GM12878 (cell line): ENCODE results near the gene GARIN5B. TPM values are rescaled to one million over a fixed set of nuclear protein-coding genes. Genes with fewer than 3 reads are reported as not detected.

ENCODE experiments used
- ATF7 ChIP-seq: fragments of 450-650 bp; IDR thresholded peaks from 2 replicates; pipeline ENCODE4 v1.6.1; 2016; ENCODE audit warnings: low read depth, mild to moderate bottlenecking
- EED ChIP-seq: sonication (generic); IDR thresholded peaks from 2 replicates; pipeline ENCODE4 v1.6.1; 2016; ENCODE audit warnings: antibody characterized with exemption, low read depth
- ELK1 ChIP-seq: IDR thresholded peaks from 2 replicates; pipeline ENCODE4 v1.6.1; 2012; ENCODE audit warnings: low read depth, low read length, improper control_type of control experiment
- IKZF2 ChIP-seq, 2 experiments: fragments of 450-650 bp; IDR thresholded peaks; 2 replicates each; pipeline ENCODE4 v1.6.1; 2017; ENCODE audit warnings: mild to moderate bottlenecking in 2 of 2, moderate library complexity in 2 of 2
- JUND ChIP-seq: IDR thresholded peaks from 2 replicates; pipeline ENCODE4 v1.6.1; 2012; ENCODE audit warnings: low read depth, mild to moderate bottlenecking, low read length, improper control_type of control experiment, moderate library complexity
- MEF2B ChIP-seq: fragments of 450-650 bp; IDR thresholded peaks from 2 replicates; pipeline ENCODE4 v1.6.1; 2018; ENCODE audit warnings: mild to moderate bottlenecking, moderate library complexity; ENCODE audit not compliant: partially characterized antibody, poor library complexity, severe bottlenecking
- MTA2 ChIP-seq: fragments of 450-650 bp; IDR thresholded peaks from 2 replicates; pipeline ENCODE4 v1.6.1; 2016; ENCODE audit warnings: low read depth, mild to moderate bottlenecking, moderate library complexity
- PAX5 ChIP-seq: IDR thresholded peaks from 2 replicates; pipeline ENCODE4 v1.6.1; 2011; ENCODE audit warnings: low read depth, low read length, borderline replicate concordance
- PAX8 ChIP-seq: fragments of 450-650 bp; IDR thresholded peaks from 2 replicates; pipeline ENCODE4 v1.6.1; 2017; ENCODE audit warnings: mild to moderate bottlenecking, moderate library complexity
- RAD51 ChIP-seq: fragments of 450-650 bp; IDR thresholded peaks from 2 replicates; pipeline ENCODE4 v1.6.1; 2016; ENCODE audit warnings: moderate library complexity, mild to moderate bottlenecking, inconsistent platforms
- TARDBP ChIP-seq: IDR thresholded peaks from 2 replicates; pipeline ENCODE4 v1.6.1; 2016; ENCODE audit warnings: borderline replicate concordance
- TBL1XR1 ChIP-seq: IDR thresholded peaks from 2 replicates; pipeline ENCODE4 v1.6.1; 2012; ENCODE audit warnings: low read depth, low read length, improper control_type of control experiment
- ZNF24 ChIP-seq: fragments of 450-650 bp; IDR thresholded peaks from 2 replicates; pipeline ENCODE4 v1.6.1; 2017; ENCODE audit warnings: antibody characterized with exemption, mild to moderate bottlenecking
- polyA plus RNA-seq, 11 experiments: library from polyadenylated mRNA; depleted of rRNA in 4 of 11; unstranded in 6 of 11; stranded (reverse) in 5 of 11; fragments of >200 nt; fragmentation: Nextera tagmentation in 4 of 11; fragmentation: Illumina TruSeq in 1 of 11; extraction: Ambion mirVana in 4 of 11; extraction: Trizol in 1 of 11; gene quantifications; 1 replicate in 1 of 11; 2 replicates in 10 of 11; pipeline versions ENCODE4 v1.2.1 to v1.2.3, GENCODE V29; 2011 to 2016; ENCODE audit warnings: inconsistent platforms in 2 of 11, missing spikeins in 2 of 11, low read depth in 1 of 11
- total RNA-seq, 4 experiments: library from RNA; depleted of rRNA in 3 of 4; stranded (reverse); fragments of >200 nt in 3 of 4; fragmentation: Illumina TruSeq in 1 of 4; extraction: Trizol in 1 of 4; gene quantifications; 2 replicates each; pipeline versions ENCODE4 v1.2.1 to v1.2.3, GENCODE V29; 2013 to 2021
- TF ChIP-seq, protein P1 (sequence below): fragments of 150-350 bp; IDR thresholded peaks from 2 replicates; pipeline ENCODE4 v1.6.1; 2014; ENCODE audit warnings: mild to moderate bottlenecking, low read depth, low read length
- TF ChIP-seq, protein P2 (sequence below): fragments of 450-650 bp; IDR thresholded peaks from 2 replicates; pipeline ENCODE4 v1.6.1; 2017; ENCODE audit warnings: mild to moderate bottlenecking, low read depth, inconsistent platforms; ENCODE audit not compliant: poor library complexity, severe bottlenecking
- TF ChIP-seq, protein P3 (sequence below): IDR thresholded peaks from 2 replicates; pipeline ENCODE4 v1.6.1; 2012; ENCODE audit warnings: low read depth, low read length, improper control_type of control experiment
- TF ChIP-seq, protein P4 (sequence below): IDR thresholded peaks from 2 replicates; pipeline ENCODE4 v1.6.1; 2011; ENCODE audit warnings: low read depth, low read length, improper control_type of control experiment, borderline replicate concordance
- TF ChIP-seq, protein P5 (sequence below): IDR thresholded peaks from 2 replicates; pipeline ENCODE4 v1.6.1; 2011; ENCODE audit warnings: borderline replicate concordance, low read depth, mild to moderate bottlenecking, moderate library complexity, low read length; ENCODE audit not compliant: insufficient read depth, poor library complexity, severe bottlenecking

Gene GARIN5B
- total and polyA plus RNA-seq, 10 of the 15 experiments (the other 5 are each of a cell fraction or from before 2014, with no cell fraction given), result not detected

DNA sequence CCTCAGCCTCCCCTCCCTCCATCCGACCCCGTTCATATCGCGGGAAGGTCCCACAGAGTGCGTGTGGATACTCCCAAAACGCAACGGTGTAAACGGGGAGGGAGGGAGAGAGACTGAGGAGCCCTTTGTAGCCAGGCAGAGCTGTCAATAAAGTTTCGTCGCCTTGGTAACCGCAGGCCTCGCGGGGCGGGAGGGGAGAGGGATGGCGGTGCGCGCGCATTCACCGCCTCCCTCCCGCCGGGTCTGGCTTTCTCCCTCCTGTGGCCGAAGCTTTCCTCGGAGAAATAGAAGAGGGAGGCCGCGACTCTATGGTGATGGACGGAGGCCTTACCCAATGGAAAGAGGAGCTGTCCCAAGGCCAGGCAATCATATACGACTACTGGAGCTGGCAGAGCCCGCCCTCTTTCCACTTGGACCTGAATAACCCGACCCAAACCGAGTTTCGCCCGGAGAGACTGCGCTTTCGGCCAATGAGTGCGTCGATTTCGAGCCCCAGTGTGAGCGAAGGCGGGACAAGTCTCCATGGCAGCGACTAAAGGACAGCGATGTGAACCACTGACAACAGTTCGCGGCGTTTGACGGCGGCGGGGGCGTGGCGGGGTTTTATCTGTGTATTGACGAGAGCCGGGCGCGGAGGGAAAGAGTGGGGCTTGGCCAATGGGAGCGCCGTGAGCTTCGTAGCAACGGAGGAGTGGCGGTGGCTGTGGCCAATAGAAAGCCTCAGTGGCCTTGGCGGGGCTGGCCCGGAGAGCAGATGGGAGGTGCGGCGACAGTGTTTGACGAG is 23.8 kb downstream of the GARIN5B start, which contains the start of gene KMT5C (continued):
- TF ChIP-seq MEF2B (peak; percentile 66), MTA2 (no peak), TBL1XR1 (0 out of 2 replicates have a peak, but pooled peaks have one; percentile 29), IKZF2 (IDR thresholded peaks at IDR 0.05) (peak; percentile 6 to 64; a peak in 3 of 4 replicates), PAX5 (peak; percentile 24; the same call in 1 of the 2 replicates), RAD51 (no peak), PAX8 (no peak), JUND (0 out of 2 replicates have a peak, but pooled peaks have one; percentile 22), EED (0 out of 2 replicates have a peak, but pooled peaks have one; percentile 29), TARDBP (peak; percentile 77; the same call in 1 of the 2 replicates), ZNF24 (no peak), ELK1 (no peak), ATF7 (peak; percentile 57)
- TF ChIP-seq, protein P1, sequence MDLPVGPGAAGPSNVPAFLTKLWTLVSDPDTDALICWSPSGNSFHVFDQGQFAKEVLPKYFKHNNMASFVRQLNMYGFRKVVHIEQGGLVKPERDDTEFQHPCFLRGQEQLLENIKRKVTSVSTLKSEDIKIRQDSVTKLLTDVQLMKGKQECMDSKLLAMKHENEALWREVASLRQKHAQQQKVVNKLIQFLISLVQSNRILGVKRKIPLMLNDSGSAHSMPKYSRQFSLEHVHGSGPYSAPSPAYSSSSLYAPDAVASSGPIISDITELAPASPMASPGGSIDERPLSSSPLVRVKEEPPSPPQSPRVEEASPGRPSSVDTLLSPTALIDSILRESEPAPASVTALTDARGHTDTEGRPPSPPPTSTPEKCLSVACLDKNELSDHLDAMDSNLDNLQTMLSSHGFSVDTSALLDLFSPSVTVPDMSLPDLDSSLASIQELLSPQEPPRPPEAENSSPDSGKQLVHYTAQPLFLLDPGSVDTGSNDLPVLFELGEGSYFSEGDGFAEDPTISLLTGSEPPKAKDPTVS, result no peak
- TF ChIP-seq, protein P2, sequence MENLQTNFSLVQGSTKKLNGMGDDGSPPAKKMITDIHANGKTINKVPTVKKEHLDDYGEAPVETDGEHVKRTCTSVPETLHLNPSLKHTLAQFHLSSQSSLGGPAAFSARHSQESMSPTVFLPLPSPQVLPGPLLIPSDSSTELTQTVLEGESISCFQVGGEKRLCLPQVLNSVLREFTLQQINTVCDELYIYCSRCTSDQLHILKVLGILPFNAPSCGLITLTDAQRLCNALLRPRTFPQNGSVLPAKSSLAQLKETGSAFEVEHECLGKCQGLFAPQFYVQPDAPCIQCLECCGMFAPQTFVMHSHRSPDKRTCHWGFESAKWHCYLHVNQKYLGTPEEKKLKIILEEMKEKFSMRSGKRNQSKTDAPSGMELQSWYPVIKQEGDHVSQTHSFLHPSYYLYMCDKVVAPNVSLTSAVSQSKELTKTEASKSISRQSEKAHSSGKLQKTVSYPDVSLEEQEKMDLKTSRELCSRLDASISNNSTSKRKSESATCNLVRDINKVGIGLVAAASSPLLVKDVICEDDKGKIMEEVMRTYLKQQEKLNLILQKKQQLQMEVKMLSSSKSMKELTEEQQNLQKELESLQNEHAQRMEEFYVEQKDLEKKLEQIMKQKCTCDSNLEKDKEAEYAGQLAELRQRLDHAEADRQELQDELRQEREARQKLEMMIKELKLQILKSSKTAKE, result peak; percentile 77
- TF ChIP-seq, protein P3, sequence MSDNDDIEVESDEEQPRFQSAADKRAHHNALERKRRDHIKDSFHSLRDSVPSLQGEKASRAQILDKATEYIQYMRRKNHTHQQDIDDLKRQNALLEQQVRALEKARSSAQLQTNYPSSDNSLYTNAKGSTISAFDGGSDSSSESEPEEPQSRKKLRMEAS, result no peak
- TF ChIP-seq, protein P4, sequence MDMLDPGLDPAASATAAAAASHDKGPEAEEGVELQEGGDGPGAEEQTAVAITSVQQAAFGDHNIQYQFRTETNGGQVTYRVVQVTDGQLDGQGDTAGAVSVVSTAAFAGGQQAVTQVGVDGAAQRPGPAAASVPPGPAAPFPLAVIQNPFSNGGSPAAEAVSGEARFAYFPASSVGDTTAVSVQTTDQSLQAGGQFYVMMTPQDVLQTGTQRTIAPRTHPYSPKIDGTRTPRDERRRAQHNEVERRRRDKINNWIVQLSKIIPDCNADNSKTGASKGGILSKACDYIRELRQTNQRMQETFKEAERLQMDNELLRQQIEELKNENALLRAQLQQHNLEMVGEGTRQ, result no peak; the same call in 1 of the 2 replicates
- TF ChIP-seq, protein P5, sequence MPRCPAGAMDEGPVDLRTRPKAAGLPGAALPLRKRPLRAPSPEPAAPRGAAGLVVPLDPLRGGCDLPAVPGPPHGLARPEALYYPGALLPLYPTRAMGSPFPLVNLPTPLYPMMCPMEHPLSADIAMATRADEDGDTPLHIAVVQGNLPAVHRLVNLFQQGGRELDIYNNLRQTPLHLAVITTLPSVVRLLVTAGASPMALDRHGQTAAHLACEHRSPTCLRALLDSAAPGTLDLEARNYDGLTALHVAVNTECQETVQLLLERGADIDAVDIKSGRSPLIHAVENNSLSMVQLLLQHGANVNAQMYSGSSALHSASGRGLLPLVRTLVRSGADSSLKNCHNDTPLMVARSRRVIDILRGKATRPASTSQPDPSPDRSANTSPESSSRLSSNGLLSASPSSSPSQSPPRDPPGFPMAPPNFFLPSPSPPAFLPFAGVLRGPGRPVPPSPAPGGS, result no peak
